Glutamatergic neuron (in vitro differentiated cells): ENCODE data around the gene ISL1. TPM values are rescaled to one million over a fixed set of nuclear protein-coding genes. Genes with fewer than 3 reads are reported as not detected.
A peak's percentile ranks its signal among the peaks of the same experiment; 100 is the strongest.

Source experiments
- DNase-seq: peaks from one replicate; pipeline ENCODE4 v3.0.0; 2022
- H3K27ac Mint-ChIP-seq: one replicate; pipeline ENCODE4 v1.8.0; 2020; ENCODE audit warnings: mild to moderate bottlenecking, mixed read lengths, inconsistent platforms; ENCODE audit not compliant: unreplicated experiment
- H3K27me3 Mint-ChIP-seq: one replicate; pipeline ENCODE4 v1.8.0; 2020; ENCODE audit warnings: mild to moderate bottlenecking, moderate library complexity, mixed read lengths, inconsistent platforms; ENCODE audit not compliant: unreplicated experiment
- H3K36me3 Mint-ChIP-seq: one replicate; pipeline ENCODE4 v1.8.0; 2020; ENCODE audit warnings: mild to moderate bottlenecking, mixed read lengths, inconsistent platforms; ENCODE audit not compliant: unreplicated experiment
- H3K4me1 Mint-ChIP-seq: one replicate; pipeline ENCODE4 v1.8.0; 2020; ENCODE audit warnings: mild to moderate bottlenecking, low read depth, mixed read lengths, inconsistent platforms; ENCODE audit not compliant: unreplicated experiment
- H3K4me3 Mint-ChIP-seq: one replicate; pipeline ENCODE4 v1.8.0; 2020; ENCODE audit warnings: mild to moderate bottlenecking, mixed read lengths, inconsistent platforms; ENCODE audit not compliant: unreplicated experiment
- H3K9me3 Mint-ChIP-seq: one replicate; pipeline ENCODE4 v1.8.0; 2020; ENCODE audit warnings: mild to moderate bottlenecking, moderate library complexity, mixed read lengths, inconsistent platforms; ENCODE audit not compliant: unreplicated experiment
- CTCF ChIP-seq: fragments of 200-600 bp; sonication (generic); IDR thresholded peaks from one replicate; pipeline ENCODE4 v1.5.0; 2021; ENCODE audit not compliant: partially characterized antibody, unreplicated experiment
- total RNA-seq: library from RNA; stranded (reverse); fragmentation: NEBNext Ultra II Directional; extraction: Animal tissue kit (Norgen Biotek cat#: 25700); gene quantifications from one replicate; pipeline ENCODE4 v1.2.1, GENCODE V29; 2021; ENCODE audit not compliant: unreplicated experiment

ISL1 gene
- total RNA-seq, 1 donor from 2014 or later, result 152 TPM

DNA sequence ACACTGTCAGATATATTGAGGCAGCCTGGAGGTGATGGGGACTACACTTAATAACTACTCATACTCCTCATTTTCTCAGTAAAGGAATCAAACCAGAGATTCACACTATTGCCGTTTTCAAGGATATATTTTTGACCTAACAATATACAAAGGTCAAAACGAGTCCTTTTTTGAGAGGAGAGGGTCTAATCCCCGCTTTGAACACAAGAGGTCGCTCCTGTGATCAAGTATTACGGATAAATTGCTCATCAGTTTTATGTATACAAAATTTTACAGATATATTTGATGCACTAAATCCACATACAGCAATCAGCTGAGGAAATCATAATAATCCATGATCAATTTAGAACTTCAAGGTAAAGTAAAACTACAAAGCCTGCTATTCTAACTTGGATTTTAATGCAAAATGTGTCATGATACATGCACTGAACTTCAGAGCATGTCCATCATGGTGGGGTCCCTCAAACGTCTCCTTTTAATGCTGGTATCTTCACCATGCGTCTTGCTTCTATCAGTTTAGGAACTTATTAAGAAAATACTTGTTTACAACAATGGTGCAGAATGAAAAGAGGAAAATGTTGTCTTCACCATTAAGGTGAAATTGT is 2.5 kb upstream of the ISL1 start:
- DNase-seq, result peak; percentile 49
- Mint-ChIP-seq H3K27ac (peak overlapping the region; percentile 99), H3K36me3 (peaks cover 14% of the 10 kb centered on the region), H3K4me1 (peaks cover 40% of the 10 kb centered on the region), H3K27me3 (peaks cover 46% of the 10 kb centered on the region), H3K4me3 (peak overlapping the region; percentile 99), H3K9me3 (peaks cover 73% of the 10 kb centered on the region)
- peak; percentile 76 for TF ChIP-seq CTCF

DNA sequence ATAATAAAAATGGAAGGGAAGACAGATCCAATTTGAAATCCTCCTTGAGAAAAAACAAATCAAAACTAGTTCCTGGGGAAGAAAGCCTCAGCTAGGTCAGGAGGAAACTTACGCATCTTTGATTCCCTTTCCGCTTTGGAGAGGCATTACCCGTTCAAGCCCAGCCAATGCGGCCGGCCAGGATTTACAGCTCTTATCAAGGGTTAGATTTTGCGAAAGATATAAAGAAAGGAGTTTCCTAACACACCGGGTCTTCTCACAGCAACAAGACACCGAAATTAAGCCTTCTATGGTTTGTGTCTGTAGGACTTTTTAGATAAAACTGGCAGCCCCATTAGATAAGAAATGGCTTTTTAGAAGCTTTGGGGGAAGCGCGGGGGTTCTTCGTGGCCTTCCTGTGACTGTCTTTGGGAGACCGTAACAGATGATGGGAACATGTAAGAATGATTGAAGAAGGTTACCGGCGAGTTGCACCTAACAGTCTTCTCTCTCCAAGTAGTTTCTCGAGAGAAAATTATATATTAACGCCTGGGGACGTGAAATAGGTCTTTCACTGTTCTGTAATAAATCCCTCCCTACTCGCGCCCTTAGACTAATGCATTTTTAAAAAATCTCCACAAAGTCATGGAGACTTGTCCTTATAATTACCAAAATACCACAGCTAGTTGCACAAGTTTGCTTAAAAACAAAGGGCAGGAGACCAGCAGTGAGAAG is 1.3 kb upstream of the ISL1 start:
- peaks cover 85% of the 10 kb centered on the region for H3K9me3 Mint-ChIP-seq
- H3K27me3 Mint-ChIP-seq, result peaks cover 53% of the 10 kb centered on the region
- DNase-seq, result no peak
- no peak for TF ChIP-seq CTCF
- H3K27ac Mint-ChIP-seq, result peak overlapping the region; percentile 99
- peak overlapping the region; percentile 99 for H3K4me3 Mint-ChIP-seq
- H3K36me3 Mint-ChIP-seq, result peaks cover 14% of the 10 kb centered on the region
- H3K4me1 Mint-ChIP-seq, result peaks cover 39% of the 10 kb centered on the region

DNA sequence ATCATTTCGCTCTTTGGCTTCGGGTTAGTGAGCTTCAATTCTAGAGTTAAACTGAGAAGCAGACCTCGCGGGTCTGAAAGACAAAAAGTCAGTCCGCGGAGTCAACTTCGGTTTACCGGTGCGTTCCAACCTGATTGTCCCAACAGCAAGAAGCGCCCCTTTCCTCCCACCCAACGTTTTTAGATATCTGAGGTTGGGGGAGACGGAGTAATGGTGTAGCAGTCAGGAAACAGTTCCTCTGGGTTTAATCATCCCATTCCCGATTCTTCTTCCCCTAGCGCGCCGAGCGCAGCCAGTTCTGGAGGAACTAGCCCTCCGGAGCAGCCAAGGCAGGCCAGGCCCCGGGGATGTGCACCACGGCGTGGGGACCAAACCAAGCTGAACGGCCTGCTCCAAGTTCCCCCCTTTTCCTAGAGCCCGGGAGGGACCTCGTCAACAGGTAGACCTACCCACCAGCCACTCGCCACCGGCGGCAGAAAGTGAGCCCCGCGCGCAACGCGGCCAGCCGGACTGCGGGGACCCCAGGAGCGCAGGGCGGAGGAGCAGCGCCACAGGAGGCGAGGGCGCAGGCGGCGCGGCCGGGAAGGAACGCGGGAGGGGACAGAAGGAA is 622 bp upstream of the ISL1 start:
- Mint-ChIP-seq H3K27me3 (peaks cover 48% of the 10 kb centered on the region), H3K9me3 (peaks cover 83% of the 10 kb centered on the region), H3K36me3 (peaks cover 14% of the 10 kb centered on the region), H3K27ac (peak overlapping the region; percentile 99), H3K4me1 (peaks cover 32% of the 10 kb centered on the region), H3K4me3 (peak overlapping the region; percentile 99)
- DNase-seq, result no peak
- TF ChIP-seq CTCF, result no peak

- peaks cover 18% of the 10 kb centered on the region for H3K36me3 Mint-ChIP-seq
- DNase-seq, result no peak
- peaks cover 46% of the 10 kb centered on the region for H3K27me3 Mint-ChIP-seq
- H3K4me3 Mint-ChIP-seq, result peak overlapping the region; percentile 99
- peak overlapping the region; percentile 99 for H3K27ac Mint-ChIP-seq
- peaks cover 80% of the 10 kb centered on the region for H3K9me3 Mint-ChIP-seq
- peaks cover 19% of the 10 kb centered on the region for H3K4me1 Mint-ChIP-seq
- TF ChIP-seq CTCF, result no peak
Observed at GRCh38 chr5:51384281-51384840, 1.1 kb downstream of the ISL1 start.
